HG03064 (cell line): ENCODE data around the gene SEH1L.

ENCODE experiments used
- ATAC-seq: cut with Tn5 transposase; IDR thresholded peaks from one replicate; pipeline ENCODE4 v1.9.1; 2021; ENCODE audit warnings: low read depth; ENCODE audit not compliant: unreplicated experiment

Gene SEH1L

DNA sequence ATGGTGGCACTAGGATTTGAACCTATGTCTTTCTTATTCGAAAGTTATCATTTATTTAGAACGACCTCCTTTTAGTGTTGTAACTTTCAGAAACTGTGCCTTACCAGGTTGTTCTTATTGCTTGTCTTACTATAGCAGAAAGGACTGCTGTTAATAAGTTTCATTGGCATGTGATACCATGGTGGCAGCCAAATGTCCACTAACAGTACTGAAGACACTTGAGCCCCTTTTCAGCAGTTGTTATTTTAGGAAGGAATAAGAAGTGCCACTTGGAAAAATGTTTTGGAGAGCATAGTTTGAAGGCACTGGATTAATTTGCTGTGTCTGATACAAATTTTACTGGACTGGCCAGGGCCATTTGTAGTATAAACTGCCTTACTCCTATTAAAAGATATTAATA is 81.1 kb downstream of the SEH1L start:
- ATAC-seq, result no peak

DNA sequence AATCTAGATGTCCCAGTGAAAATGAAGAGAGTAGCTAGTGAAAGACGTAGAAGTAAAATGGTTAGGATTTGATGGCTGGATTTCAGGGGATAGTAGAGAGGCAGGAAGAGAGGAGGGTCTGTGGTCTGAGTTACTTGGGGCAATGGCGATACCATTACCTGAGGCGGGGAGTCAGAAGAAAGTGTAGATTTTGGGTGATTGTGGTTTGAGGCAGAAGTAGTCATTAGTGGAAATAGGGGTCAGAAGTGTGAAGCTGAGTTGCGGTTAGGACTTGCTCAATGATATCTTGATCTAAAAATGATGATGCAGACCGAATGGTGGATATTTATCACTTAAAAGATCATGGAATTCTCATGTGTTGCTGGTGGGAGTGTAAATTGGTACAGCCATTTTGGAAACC is 84.4 kb downstream of the SEH1L start:
- no peak for ATAC-seq

DNA sequence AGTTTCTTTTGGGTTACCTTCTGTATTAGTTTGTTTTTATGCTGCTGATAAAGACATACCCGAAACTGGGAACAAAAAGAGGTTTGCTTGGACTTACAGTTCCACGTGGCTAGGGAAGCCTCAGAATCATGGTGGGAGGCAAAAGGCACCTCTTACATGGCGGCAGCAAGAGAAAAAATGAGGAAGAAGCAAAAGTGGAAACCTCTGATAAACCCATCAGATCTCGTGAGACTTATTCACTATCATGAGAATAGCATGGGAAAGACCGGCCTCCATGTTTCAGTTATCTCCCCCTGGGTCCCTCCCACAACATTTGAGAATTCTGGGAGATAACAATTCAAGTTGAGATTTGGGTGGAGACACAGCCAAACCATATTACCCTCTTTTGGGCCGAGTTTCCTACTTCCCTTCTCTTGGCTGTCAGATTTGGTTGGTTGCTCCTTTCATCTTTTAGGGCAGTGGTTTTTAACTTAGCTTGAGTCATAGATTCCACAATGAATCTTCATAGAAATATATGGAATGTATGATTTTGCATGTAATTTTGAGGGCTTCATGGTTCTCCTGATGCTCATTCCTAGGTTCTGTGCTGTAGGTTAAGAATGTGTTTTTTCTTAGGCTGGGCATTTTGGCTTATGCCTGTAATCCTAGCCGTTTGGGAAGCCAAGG is 87.6 kb downstream of the SEH1L start:
- no peak for ATAC-seq

DNA sequence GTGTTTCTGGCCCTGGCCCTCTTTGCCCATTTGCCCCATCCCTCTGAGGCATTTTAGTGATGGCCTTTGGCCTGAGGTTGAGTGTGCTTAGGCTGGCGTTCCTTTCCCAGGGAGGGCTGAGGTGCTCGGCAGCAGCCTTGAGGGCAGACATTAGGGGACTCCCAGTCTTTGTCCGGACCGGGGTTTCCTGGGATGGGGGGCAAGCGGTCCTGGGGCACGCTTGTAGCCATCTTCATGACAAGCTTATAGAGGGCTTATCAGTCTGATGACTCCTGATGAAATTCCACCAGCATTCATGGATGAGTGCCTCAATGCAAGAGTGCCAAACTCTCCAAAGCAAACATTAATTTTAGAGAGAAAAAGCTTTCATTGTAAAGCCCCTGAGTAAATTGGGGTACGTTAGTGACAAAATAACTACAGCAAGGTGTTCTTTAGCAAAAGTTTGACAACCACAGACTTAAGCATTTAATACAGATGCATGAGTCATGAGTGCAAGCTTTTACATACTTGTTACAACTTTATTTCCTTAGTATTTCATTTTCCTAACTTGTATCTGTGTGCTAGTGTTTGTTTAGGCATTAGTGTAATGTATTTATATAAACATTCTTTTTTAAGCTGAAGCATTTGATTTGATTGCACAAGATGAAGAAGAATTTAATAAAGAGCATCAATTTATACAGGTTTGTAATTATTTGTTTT is 89.0 kb downstream of the SEH1L start:
- ATAC-seq, result no peak
